ENCODE results near the gene NLK. TPM values are rescaled to one million over a fixed set of nuclear protein-coding genes. Genes with fewer than 3 reads are reported as not detected.

NLK gene
- total and polyA plus RNA-seq, 4 donors, result 7.1 to 27.0 (median 12.1) TPM

- peaks cover 0 to 11% (median 6%) of the 10 kb centered on the region in 5 donors for H3K4me1 ChIP-seq (ENCODE audit: control insufficient read depth in 5 of 5, insufficient read depth in 5 of 5, low read length in 5 of 5)
Measured at GRCh38 chr17:28078341-28079229, 36.1 kb downstream of the NLK start.

GRCh38 chr17:28081467-28081866 is 39.0 kb downstream of the NLK start:
- Histone ChIP-seq H3K9me3 (ENCODE audit: control insufficient read depth in 4 of 4, insufficient read depth in 3 of 4, low read length in 3 of 4) (no peaks in the 10 kb centered on the region), H3K4me1 (ENCODE audit: control insufficient read depth in 5 of 5, insufficient read depth in 5 of 5, low read length in 5 of 5) (peaks cover 0 to 11% (median 6%) of the 10 kb centered on the region in 5 donors), H3K36me3 (ENCODE audit: control insufficient read depth in 4 of 4, insufficient read depth in 4 of 4, low read length in 4 of 4) (no peaks in the 10 kb centered on the region), H3K9ac (ENCODE audit: insufficient read depth in 1 of 2, low read length in 2 of 2) (no peak overlapping the region), H3K27ac (ENCODE audit: low read depth in 1 of 2, low read length in 1 of 2) (no peak overlapping the region), H3K27me3 (ENCODE audit: control insufficient read depth in 3 of 3, insufficient read depth in 3 of 3, low read length in 2 of 3) (no peaks in the 10 kb centered on the region), H3K4me3 (no peak overlapping the region)
- WGBS, 2 donors, result 89 to 92% methylated on average over 2 of the region's 2 CpGs
- ATAC-seq (ENCODE audit: insufficient read depth, low FRiP score) (no peak), DNase-seq (no peak)
- TF ChIP-seq CTCF (IDR thresholded peaks at IDR 0.05; ENCODE audit: control extremely low read depth, extremely low read depth), result no peak

More at GRCh38 chr17:28078341-28079229, 36.1 kb downstream of the NLK start:
- Histone ChIP-seq H3K27me3 (ENCODE audit: control insufficient read depth in 3 of 3, insufficient read depth in 3 of 3, low read length in 2 of 3) (no peaks in the 10 kb centered on the region), H3K4me3 (no peak overlapping the region), H3K27ac (ENCODE audit: low read depth in 1 of 2, low read length in 1 of 2) (no peak overlapping the region), H3K36me3 (ENCODE audit: control insufficient read depth in 4 of 4, insufficient read depth in 4 of 4, low read length in 4 of 4) (no peaks in the 10 kb centered on the region), H3K9ac (ENCODE audit: insufficient read depth in 1 of 2, low read length in 2 of 2) (no peak overlapping the region), H3K9me3 (ENCODE audit: control insufficient read depth in 4 of 4, insufficient read depth in 3 of 4, low read length in 3 of 4) (no peaks in the 10 kb centered on the region)
- 44 to 60% methylated on average over 3 of the region's 3 CpGs for WGBS, 2 donors
- DNase-seq (no peak), ATAC-seq (ENCODE audit: insufficient read depth, low FRiP score) (no peak)
- no peak for TF ChIP-seq CTCF (IDR thresholded peaks at IDR 0.05; ENCODE audit: control extremely low read depth, extremely low read depth)

GRCh38 chr17:28085766-28086165 is 43.3 kb downstream of the NLK start:
- no peaks in the 10 kb centered on the region for H3K27me3 ChIP-seq (ENCODE audit: control insufficient read depth in 3 of 3, insufficient read depth in 3 of 3, low read length in 2 of 3)
- H3K36me3 ChIP-seq (ENCODE audit: control insufficient read depth in 4 of 4, insufficient read depth in 4 of 4, low read length in 4 of 4), result no peaks in the 10 kb centered on the region
- DNase-seq, result no peak
- no peak overlapping the region for H3K9ac ChIP-seq (ENCODE audit: insufficient read depth in 1 of 2, low read length in 2 of 2)
- TF ChIP-seq CTCF (IDR thresholded peaks at IDR 0.05; ENCODE audit: control extremely low read depth, extremely low read depth), result no peak
- H3K4me3 ChIP-seq, result no peak overlapping the region
- no peak overlapping the region for H3K27ac ChIP-seq (ENCODE audit: low read depth in 1 of 2, low read length in 1 of 2)
- H3K9me3 ChIP-seq (ENCODE audit: control insufficient read depth in 4 of 4, insufficient read depth in 3 of 4, low read length in 3 of 4), result no peaks in the 10 kb centered on the region
- WGBS, 2 donors, result 97% methylated on average over 2 of the region's 2 CpGs
- ATAC-seq (ENCODE audit: insufficient read depth, low FRiP score), result no peak
- peaks cover 0 to 11% (median 6%) of the 10 kb centered on the region in 5 donors for H3K4me1 ChIP-seq (ENCODE audit: control insufficient read depth in 5 of 5, insufficient read depth in 5 of 5, low read length in 5 of 5)

All from lung (tissue), 12 donors.